Activated naive CD4-positive, alpha-beta T cell treated with Interleukin-2 at 50 U/mL for 16 hours (primary cell): Measurements from ENCODE around the gene PRKAG2.

Experiments
- DNase-seq: peaks from one replicate; pipeline ENCODE4 v3.0.0-alpha.2; 2020

Gene PRKAG2

GRCh38 chr7:151900591-151900985 lies 23.7 kb upstream of the PRKAG2 start:
- no peak for DNase-seq

DNA sequence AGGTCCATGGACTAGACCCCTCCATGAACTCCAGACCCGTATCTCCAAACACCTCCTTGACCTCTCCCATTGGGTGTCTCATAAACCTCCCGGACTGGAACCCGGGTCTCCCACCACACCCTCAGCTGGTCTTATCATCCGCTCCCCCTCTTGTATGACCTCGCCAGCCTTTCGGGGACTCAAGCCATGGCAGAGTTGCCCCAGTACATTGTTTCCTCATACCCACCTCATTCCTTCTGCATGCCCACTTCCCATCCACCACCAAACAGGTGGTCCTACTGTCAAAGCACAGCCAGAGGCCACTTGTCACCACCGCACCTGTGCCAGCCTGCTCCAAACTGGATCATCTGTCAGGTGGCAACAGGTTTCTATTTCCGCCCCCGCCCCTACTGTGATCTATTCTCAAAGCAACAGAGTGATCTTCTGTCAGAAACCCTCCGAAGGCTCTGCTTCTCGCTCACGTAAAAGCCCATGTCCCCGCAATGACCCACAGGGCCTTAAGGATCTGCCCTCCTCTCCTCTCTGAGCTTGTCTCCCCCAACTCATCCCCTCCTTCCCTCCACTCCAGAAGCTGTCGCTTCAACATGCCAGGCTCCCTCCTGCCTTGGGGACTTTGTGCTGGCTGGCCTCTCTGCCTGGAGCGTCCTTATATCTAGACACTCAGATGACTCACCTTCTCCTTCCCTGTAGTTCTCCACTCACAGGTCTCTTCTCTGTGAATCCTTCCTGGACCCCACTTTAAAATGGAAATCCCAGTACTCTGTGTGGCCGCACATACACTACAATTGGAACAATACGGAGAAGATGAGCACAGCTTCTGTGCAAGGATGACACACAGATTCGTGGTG lies 22.8 kb upstream of the PRKAG2 start:
- DNase-seq: no peak

DNA sequence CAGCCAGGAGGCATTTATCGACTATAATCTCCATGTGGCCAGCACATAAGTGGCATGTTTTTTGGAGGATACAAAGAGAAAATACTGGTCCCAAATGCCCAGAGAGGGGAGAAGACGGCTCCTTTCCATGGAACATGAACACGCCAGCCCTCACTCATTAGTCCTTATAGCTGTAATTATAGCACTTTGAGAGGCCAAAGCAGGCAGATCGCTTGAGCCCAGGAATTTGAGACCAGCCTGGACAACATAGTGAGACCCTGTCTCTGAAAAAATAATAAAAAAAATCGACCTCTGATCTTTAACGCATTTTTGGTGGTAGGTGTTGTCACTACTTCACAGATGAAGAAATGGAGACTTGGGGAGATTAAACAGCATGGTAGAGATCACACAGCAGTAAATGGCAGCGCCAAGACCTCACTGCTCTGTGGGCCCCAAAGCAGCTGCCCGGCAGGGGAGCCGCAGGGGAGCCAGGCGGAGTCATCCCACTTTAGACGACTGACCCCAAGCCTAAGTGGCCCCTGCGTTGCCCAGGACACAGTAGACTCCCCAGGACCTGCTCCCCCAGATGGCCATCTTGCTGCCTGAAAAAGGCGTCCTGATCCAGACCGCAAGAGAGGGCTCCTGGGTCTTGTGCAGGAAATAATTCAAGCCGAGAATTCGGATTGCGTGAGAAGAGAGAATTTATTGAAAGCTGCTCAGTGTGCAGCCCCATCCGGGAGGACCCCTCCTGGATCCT lies 21.2 kb upstream of the PRKAG2 start:
- no peak for DNase-seq

GRCh38 chr7:151897161-151897731 lies 20.3 kb upstream of the PRKAG2 start:
- DNase-seq: no peak

- DNase-seq: no peak
Measured at GRCh38 chr7:151896486-151896885, 19.6 kb upstream of the PRKAG2 start.

DNA sequence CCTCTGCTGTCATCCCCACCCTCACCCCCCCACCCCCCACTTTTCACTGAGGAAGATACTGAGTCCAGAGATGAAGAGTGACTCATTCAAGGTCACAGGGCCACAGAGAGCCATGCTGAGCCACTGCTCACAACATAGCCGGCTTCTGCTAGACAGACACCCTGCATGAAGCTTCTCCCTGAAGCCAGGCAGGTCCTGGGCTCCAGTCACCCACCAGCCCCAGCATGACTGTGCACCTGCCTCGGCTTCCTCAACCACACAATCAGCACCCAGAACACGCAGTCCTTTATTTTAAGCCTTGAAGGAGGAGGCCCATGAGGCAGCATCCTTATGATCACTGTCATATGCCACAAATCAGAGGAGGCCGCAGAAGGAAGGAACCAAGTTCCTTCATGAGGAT lies 19.2 kb upstream of the PRKAG2 start:
- no peak for DNase-seq

GRCh38 chr7:151895631-151896031 lies 18.7 kb upstream of the PRKAG2 start:
- DNase-seq: no peak

DNA sequence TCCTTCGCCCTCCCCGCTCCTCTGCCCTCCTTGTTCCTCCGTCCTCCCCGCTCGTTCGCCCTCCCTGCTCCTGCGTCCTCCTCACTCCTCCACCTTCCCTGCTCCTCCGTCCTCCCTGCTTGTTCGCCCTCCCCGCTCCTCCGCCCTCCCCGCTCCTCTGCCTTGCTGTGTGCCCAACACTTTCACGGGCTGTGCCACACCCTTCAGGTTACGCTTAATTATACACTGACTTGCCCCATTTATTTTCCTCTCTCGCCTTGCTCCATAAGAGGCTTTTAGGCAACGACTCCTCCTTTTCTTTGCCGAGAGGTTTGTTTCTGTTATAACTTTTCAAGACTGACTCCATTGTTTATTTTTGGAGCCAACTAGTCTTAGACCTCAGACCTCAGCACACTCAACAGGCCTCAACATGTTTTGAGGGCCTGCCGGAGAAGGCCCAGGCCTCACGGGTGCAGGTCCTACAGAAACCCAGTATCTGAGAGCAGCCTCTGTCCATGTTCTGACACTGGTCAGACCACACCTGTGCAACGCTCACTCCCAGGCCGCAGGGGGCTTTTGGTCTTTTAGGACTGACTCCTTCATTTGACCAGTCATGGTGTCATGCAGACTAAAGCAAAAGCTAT lies 18.2 kb upstream of the PRKAG2 start:
- DNase-seq: no peak

DNA sequence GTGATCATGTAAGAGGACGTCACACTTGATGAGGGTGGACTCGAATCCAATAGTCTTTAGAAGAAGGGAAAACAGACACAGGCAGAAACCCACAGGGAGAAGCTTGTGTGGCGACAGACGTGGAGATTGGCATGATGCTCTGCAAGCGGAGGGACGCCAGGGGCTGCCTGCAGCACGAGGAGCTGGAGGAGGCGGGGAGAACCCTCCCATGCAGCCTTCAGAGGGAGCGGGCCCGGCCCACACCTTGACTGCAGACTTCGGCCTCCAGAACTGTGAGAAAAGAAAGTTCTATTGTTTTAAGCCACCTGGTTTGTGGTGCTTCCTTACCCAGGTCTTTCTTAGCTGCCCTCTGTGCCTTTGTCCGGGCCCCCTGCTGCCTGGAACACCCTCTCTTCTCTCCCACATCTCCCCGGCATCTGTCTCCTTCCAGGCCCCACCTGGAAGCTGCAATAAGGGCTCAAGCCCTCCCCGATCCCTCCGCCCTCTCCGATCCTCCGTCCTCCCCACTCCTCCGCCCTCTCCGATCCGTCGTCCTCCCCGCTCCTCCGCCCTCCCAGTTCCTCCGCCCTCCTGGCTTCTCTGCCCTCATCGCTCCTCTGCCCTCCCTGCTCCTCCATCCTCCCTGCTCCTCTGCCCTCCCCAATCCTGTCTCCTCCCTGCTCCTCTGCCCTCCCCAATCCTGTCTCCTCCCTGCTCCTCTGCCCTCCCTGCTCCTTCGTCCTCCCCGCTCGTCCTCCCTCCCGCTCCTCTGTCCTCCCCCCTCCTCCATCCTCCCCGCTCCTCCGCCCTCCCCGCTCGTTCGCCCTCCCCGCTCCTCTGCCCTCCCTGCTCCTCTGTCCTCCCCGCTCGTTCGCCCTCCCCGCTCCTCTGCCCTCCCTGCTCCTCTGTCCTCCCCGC lies 17.4 kb upstream of the PRKAG2 start:
- DNase-seq: no peak

- DNase-seq: no peak
Measured at GRCh38 chr7:151893405-151893923, 16.5 kb upstream of the PRKAG2 start.

DNA sequence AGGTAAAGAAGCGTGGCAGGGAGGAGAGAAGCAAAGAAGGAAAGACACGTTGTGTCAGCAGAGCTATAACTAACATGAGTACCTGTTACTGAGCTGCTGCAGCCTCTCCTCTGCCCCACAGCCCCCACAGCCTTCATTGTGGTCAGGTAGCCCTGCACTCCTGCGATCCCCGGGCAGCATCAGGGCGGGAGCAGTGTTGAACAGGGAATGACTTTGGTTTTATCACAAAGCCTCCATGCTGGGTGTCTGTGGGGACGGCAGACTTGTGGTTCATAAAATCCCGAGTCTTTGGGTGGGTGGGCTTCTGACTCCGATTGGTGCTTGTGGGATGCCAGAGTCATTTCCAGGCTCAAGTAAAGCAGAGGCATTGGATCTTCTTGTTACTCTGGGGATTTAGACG lies 14.8 kb upstream of the PRKAG2 start:
- no peak for DNase-seq

DNA sequence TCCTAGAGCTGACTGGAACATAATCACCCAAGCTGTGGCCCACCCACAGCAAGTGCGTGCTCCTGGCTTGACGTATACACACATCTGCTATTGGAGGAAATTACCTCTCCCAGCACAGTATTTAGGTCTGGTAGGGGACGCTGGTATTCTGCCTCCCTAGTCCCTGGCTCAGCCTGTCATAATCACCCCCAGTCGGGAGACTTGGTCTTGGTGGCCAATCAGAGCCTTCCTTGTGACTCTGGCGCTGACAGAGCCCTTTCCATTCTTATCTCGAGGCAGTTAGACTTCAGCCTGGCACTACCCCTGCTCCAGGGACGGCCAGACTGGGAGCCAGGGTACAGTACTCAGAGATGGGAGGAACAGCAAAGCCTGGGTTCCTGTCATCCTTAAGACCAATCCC lies 14.3 kb upstream of the PRKAG2 start:
- no peak for DNase-seq

GRCh38 chr7:151890355-151891004 lies 13.6 kb upstream of the PRKAG2 start:
- DNase-seq: no peak

DNA sequence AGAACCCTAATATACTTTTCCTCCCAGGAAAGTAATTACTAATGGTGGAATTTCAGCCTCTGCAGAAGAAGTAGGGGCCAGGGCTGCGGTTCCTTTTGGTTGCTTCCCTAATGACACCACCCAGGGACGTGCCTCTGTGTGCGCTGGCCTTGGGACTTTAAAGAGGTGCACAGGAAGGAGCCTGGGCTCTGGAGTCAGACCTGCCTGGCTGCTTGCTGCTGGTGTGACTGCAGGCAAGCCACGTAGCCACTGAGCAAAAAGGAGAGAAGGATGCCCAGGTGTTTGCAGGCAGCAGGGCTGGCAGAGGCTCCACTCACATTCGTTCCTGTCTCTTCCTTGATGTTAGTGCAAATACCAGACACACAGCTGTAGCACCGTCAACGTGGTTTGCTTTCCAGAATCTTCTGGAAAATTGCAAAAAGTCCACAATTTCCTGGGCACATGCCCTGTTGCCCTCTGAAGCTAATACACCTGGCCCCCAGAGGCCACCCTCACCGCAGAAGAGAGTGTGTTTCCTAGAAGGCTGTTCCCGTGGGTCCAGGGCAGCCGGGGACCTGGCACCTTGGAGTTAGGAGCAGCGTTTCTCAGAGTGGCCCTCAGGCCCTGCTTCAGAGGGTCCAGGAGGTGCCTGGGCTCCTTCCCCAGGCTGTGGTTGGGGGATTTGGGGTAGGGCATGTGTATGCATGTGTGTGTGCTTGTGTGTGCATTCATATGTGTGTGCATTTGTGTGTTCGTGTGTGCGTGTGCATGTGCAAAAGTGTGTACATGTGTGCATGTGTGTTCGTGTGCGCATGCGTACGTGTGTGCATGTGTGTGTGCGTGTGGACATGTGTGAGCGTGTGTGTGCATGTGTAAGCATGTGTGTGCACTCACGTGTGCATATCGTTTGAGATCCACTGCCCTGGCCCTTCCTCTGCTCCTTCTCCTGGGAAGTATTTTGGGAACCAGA lies 12.8 kb upstream of the PRKAG2 start:
- no peak for DNase-seq

- no peak for DNase-seq
Measured at GRCh38 chr7:151888079-151889067, 11.5 kb upstream of the PRKAG2 start.

DNA sequence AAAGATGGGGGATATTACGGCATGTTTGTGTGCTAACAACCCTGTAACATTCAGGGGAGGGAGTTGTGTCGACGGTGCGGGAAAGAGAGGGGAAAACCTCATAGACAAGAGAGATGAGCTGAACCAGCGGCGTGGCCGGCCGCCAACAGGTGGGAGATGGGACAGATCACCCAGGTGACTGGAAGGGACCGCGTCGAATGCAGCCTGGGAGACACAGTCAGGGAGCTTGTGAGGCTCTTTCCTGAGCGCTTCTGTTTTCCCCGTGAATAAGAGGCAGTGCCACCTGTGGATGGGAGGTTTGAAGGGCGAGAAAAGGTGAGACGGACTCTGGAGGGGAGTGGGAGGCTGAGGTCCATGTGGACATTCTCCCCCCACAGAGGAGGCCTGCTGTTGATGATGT lies 9.9 kb upstream of the PRKAG2 start:
- no peak for DNase-seq

DNA sequence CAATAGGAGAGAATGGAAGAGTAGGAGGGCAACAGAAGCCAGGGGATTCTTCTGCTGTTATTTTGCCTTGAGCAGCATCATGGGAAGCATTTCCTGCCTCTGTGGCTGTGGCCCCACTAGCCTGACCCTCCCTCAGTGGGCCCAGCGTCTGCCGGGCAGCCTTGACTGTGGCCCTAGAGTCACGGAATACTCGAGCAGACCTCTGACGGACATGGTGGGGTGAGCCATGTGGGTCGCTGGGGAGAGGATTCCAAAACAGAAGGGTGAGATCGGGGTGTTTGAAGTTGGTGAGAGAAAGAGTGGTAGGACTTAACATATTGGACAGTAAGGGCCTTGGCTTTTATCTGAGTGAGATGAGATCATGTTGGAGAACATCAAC lies 8.3 kb upstream of the PRKAG2 start:
- DNase-seq: no peak

- DNase-seq: no peak
Measured at GRCh38 chr7:151884312-151885201, 7.6 kb upstream of the PRKAG2 start.
